ENCODE measurements around the gene ZNF543. TPM values are rescaled to one million over a fixed set of nuclear protein-coding genes. Genes with fewer than 3 reads are reported as not detected.

Gene ZNF543
- total RNA-seq, 1 experiment from 2014 or later = 8.4 TPM

GRCh38 chr19:57314146-57314545 lies 6.1 kb upstream of the ZNF543 start:
- Mint-ChIP-seq H3K4me1 (no peaks in the 10 kb centered on the region), H3K27ac (no peak overlapping the region), H3K27me3 (ENCODE audit: low read depth) (peaks cover 54% of the 10 kb centered on the region), H3K36me3 (no peaks in the 10 kb centered on the region), H3K4me3 (no peak overlapping the region), H3K9me3 (no peaks in the 10 kb centered on the region)
- ATAC-seq (no peak), DNase-seq (ENCODE audit: low spot score) (no peak)
- POLR2A ChIA-PET = no interaction called here
- CTCF ChIA-PET = no interaction called here
- no peak for TF ChIP-seq ZNF396 (CRISPR knock-in tag; IDR thresholded peaks at IDR 0.05; ENCODE audit: borderline replicate concordance)
- TF ChIP-seq GABPB1 (CRISPR knock-in tag; IDR thresholded peaks at IDR 0.05) = peak; percentile 76

- DNase-seq (ENCODE audit: low spot score) = peak; percentile 48
- Mint-ChIP-seq H3K27me3 (ENCODE audit: low read depth) (peaks cover 43% of the 10 kb centered on the region), H3K27ac (no peak overlapping the region), H3K4me3 (peak overlapping the region; percentile 15), H3K4me1 (peaks cover 18% of the 10 kb centered on the region), H3K36me3 (no peaks in the 10 kb centered on the region), H3K9me3 (no peaks in the 10 kb centered on the region)
- POLR2A ChIA-PET = interaction anchor here (0.7 to 1.1 kb wide), 2 partner anchors 15 to 27 kb away, joined by 3 to 10 read pairs; no protein-coding TSS in a partner anchor
- ATAC-seq = peak; percentile 15; the same call in 1 of the 2 replicates
- CTCF ChIA-PET = interaction anchor here (0.5 to 1.8 kb wide), 4 partner anchors 15 to 1251 kb away, joined by 3 to 11 read pairs (median 4); no protein-coding TSS in a partner anchor
- TF ChIP-seq ARID4B (CRISPR knock-in tag; IDR thresholded peaks at IDR 0.05; ENCODE audit: borderline replicate concordance) = no peak
- no peak for TF ChIP-seq ZNF317 (CRISPR knock-in tag; IDR thresholded peaks at IDR 0.05; ENCODE audit: borderline replicate concordance, low read depth)
- no peak for TF ChIP-seq ZNF219 (CRISPR knock-in tag; IDR thresholded peaks at IDR 0.05; ENCODE audit: borderline replicate concordance)
- no peak for TF ChIP-seq CREB1 (CRISPR knock-in tag; IDR thresholded peaks at IDR 0.05)
- TF ChIP-seq NFYB (CRISPR knock-in tag; conservative IDR thresholded peaks at IDR 0.05; ENCODE audit: low read depth) = no peak
- TF ChIP-seq NFATC4 (CRISPR knock-in tag; IDR thresholded peaks at IDR 0.05) = no peak
- TF ChIP-seq, protein P1, sequence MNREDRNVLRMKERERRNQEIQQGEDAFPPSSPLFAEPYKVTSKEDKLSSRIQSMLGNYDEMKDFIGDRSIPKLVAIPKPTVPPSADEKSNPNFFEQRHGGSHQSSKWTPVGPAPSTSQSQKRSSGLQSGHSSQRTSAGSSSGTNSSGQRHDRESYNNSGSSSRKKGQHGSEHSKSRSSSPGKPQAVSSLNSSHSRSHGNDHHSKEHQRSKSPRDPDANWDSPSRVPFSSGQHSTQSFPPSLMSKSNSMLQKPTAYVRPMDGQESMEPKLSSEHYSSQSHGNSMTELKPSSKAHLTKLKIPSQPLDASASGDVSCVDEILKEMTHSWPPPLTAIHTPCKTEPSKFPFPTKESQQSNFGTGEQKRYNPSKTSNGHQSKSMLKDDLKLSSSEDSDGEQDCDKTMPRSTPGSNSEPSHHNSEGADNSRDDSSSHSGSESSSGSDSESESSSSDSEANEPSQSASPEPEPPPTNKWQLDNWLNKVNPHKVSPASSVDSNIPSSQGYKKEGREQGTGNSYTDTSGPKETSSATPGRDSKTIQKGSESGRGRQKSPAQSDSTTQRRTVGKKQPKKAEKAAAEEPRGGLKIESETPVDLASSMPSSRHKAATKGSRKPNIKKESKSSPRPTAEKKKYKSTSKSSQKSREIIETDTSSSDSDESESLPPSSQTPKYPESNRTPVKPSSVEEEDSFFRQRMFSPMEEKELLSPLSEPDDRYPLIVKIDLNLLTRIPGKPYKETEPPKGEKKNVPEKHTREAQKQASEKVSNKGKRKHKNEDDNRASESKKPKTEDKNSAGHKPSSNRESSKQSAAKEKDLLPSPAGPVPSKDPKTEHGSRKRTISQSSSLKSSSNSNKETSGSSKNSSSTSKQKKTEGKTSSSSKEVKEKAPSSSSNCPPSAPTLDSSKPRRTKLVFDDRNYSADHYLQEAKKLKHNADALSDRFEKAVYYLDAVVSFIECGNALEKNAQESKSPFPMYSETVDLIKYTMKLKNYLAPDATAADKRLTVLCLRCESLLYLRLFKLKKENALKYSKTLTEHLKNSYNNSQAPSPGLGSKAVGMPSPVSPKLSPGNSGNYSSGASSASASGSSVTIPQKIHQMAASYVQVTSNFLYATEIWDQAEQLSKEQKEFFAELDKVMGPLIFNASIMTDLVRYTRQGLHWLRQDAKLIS (CRISPR knock-in tag; IDR thresholded peaks at IDR 0.05; ENCODE audit: borderline replicate concordance) = no peak
- TF ChIP-seq GABPB1 (CRISPR knock-in tag; IDR thresholded peaks at IDR 0.05) = no peak
- TF ChIP-seq ESRRA (CRISPR knock-in tag; IDR thresholded peaks at IDR 0.05; ENCODE audit: borderline replicate concordance) = no peak
- TF ChIP-seq, protein P2, sequence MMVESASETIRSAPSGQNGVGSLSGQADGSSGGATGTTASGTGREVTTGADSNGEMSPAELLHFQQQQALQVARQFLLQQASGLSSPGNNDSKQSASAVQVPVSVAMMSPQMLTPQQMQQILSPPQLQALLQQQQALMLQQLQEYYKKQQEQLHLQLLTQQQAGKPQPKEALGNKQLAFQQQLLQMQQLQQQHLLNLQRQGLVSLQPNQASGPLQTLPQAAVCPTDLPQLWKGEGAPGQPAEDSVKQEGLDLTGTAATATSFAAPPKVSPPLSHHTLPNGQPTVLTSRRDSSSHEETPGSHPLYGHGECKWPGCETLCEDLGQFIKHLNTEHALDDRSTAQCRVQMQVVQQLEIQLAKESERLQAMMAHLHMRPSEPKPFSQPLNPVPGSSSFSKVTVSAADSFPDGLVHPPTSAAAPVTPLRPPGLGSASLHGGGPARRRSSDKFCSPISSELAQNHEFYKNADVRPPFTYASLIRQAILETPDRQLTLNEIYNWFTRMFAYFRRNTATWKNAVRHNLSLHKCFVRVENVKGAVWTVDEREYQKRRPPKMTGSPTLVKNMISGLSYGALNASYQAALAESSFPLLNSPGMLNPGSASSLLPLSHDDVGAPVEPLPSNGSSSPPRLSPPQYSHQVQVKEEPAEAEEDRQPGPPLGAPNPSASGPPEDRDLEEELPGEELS (CRISPR knock-in tag; IDR thresholded peaks at IDR 0.05) = no peak
- TF ChIP-seq NR1H2 (CRISPR knock-in tag; IDR thresholded peaks at IDR 0.05) = no peak
- no peak for TF ChIP-seq KAT7 (CRISPR knock-in tag; IDR thresholded peaks at IDR 0.05; ENCODE audit: borderline replicate concordance)
Measured at GRCh38 chr19:57317503-57317902, 2.8 kb upstream of the ZNF543 start.

Data from WTC11 (cell line).